Gastrocnemius medialis (tissue), 4 donors: ENCODE data around the gene NEIL3. TPM values are rescaled to one million over a fixed set of nuclear protein-coding genes. Genes with fewer than 3 reads are reported as not detected.

Source experiments
- ATAC-seq, 2 donors: fragments of 150-250 bp; one replicate each; pipeline ENCODE4 v1.9.1; 2016
- DNase-seq, 2 donors: peaks; one replicate each; pipeline ENCODE4 v3.0.0-alpha.2; 2019
- H3K27ac ChIP-seq, 4 donors: fragments of 200-600 bp; sonication (generic); 1 replicate in 1 of 4; 2 replicates in 3 of 4; pipeline ENCODE4 v1.5.1; 2016 to 2018; ENCODE audit warnings: mild to moderate bottlenecking in 2 of 4, moderate library complexity in 1 of 4
- H3K27me3 ChIP-seq, 3 donors: fragments of 200-600 bp; sonication (generic) in 2 of 3; 1 replicate in 1 of 3; 2 replicates in 2 of 3; pipeline versions ENCODE4 v1.5.1 to v1.6.0; 2016 to 2019; ENCODE audit warnings: mild to moderate bottlenecking in 1 of 3, moderate library complexity in 1 of 3
- H3K36me3 ChIP-seq, 2 donors: fragments of 200-600 bp; sonication (generic) in 1 of 2; one replicate each; pipeline ENCODE4 v1.5.1; 2017 to 2018
- H3K4me1 ChIP-seq, 2 donors: fragments of 200-600 bp; sonication (generic) in 1 of 2; one replicate each; pipeline ENCODE4 v1.5.1; 2016 to 2017; ENCODE audit warnings: mild to moderate bottlenecking in 2 of 2
- H3K4me3 ChIP-seq, 4 donors: fragments of 200-600 bp; sonication (generic) in 3 of 4; 1 replicate in 1 of 4; 2 replicates in 3 of 4; pipeline ENCODE4 v1.5.1; 2016 to 2019; ENCODE audit warnings: mild to moderate bottlenecking in 2 of 4
- H3K9me3 ChIP-seq, 3 donors: fragments of 200-600 bp; sonication (generic) in 2 of 3; 1 replicate in 1 of 3; 2 replicates in 2 of 3; pipeline ENCODE4 v1.5.1; 2016 to 2019
- POLR2A ChIP-seq, 2 donors: fragments of 450-650 bp; IDR thresholded peaks; one replicate each; pipeline ENCODE4 v1.6.1; 2017; ENCODE audit warnings: antibody characterized with exemption in 2 of 2, mild to moderate bottlenecking in 2 of 2, moderate library complexity in 2 of 2
- in situ Hi-C, 4 donors: fragments of 200-750 bp; cut with MboI; loops; one replicate each; pipeline versions ENCODE4 v1.15.0 to v1.8.0; 2017; ENCODE audit warnings: low sequenced_read_pairs in 4 of 4
- intact Hi-C: fragments of 100-400 bp; cut with DNase I; formaldehyde crosslinking; loops from one replicate; pipeline ENCODE4 v1.15.1; 2023; ENCODE audit warnings: low total_unique reads
- total RNA-seq, 4 donors: library from RNA; depleted of rRNA; stranded (reverse); fragments of >200 nt; gene quantifications; one replicate each; pipeline versions ENCODE4 v1.1.0 to v1.2.3, GENCODE V29; 2016
- TF ChIP-seq, protein P1 (sequence below), 5 experiments: fragments of 450-650 bp in 3 of 5; fragments of 200-600 bp in 2 of 5; sonication (generic) in 2 of 5; IDR thresholded peaks in 4 of 5; conservative IDR thresholded peaks in 1 of 5; 1 replicate in 4 of 5; 2 replicates in 1 of 5; pipeline ENCODE4 v1.5.1; 2016 to 2019; ENCODE audit warnings: antibody characterized with exemption in 5 of 5, mild to moderate bottlenecking in 3 of 5, moderate library complexity in 3 of 5

NEIL3 gene
- total RNA-seq, 4 donors from 2014 or later, result not detected

- no peak for DNase-seq
- H3K27ac ChIP-seq, result no peak overlapping the region
- in situ Hi-C loops, result no loop called here
- no peaks in the 10 kb centered on the region for H3K4me1 ChIP-seq
- H3K4me3 ChIP-seq, result no peak overlapping the region
- TF ChIP-seq, protein P1, sequence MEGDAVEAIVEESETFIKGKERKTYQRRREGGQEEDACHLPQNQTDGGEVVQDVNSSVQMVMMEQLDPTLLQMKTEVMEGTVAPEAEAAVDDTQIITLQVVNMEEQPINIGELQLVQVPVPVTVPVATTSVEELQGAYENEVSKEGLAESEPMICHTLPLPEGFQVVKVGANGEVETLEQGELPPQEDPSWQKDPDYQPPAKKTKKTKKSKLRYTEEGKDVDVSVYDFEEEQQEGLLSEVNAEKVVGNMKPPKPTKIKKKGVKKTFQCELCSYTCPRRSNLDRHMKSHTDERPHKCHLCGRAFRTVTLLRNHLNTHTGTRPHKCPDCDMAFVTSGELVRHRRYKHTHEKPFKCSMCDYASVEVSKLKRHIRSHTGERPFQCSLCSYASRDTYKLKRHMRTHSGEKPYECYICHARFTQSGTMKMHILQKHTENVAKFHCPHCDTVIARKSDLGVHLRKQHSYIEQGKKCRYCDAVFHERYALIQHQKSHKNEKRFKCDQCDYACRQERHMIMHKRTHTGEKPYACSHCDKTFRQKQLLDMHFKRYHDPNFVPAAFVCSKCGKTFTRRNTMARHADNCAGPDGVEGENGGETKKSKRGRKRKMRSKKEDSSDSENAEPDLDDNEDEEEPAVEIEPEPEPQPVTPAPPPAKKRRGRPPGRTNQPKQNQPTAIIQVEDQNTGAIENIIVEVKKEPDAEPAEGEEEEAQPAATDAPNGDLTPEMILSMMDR (IDR thresholded peaks at IDR 0.05 in 4 of 5, conservative IDR thresholded peaks at IDR 0.05 in 1 of 5), result no peak
- no peak for TF ChIP-seq POLR2A (IDR thresholded peaks at IDR 0.05)
- no peak for ATAC-seq
- H3K27me3 ChIP-seq, result no peaks in the 10 kb centered on the region
- H3K36me3 ChIP-seq, result no peaks in the 10 kb centered on the region
- no peaks in the 10 kb centered on the region for H3K9me3 ChIP-seq
- intact Hi-C loops, result no loop called here
Observed at GRCh38 chr4:177322881-177323280, 13.2 kb downstream of the NEIL3 start.

DNA sequence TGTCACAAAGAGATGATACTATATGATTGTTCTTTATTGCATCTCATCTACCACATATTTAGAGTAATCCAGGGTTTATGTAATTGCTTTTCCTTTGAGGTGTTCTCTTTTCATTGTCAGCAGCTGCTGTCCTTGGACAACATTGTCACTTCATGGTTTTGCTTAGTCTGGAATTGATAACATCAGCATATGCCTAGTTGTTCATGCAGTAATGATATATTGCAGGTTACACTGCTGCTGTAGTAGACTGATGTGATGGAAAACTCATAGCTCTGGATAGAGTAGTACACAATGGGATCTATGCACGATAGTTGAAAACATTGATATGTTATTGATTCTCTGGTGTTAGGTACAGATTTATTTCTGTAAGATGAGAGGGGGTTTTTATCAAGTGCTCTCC lies 13.7 kb downstream of the NEIL3 start:
- no peak for DNase-seq
- H3K9me3 ChIP-seq, result no peaks in the 10 kb centered on the region
- no peaks in the 10 kb centered on the region for H3K36me3 ChIP-seq
- in situ Hi-C loops, result no loop called here
- no peak for ATAC-seq
- H3K27me3 ChIP-seq, result no peaks in the 10 kb centered on the region
- intact Hi-C loops, result no loop called here
- H3K4me1 ChIP-seq, result no peaks in the 10 kb centered on the region
- no peak overlapping the region for H3K27ac ChIP-seq
- TF ChIP-seq, protein P1 (IDR thresholded peaks at IDR 0.05 in 4 of 5, conservative IDR thresholded peaks at IDR 0.05 in 1 of 5), result no peak
- TF ChIP-seq POLR2A (IDR thresholded peaks at IDR 0.05), result no peak
- H3K4me3 ChIP-seq, result no peak overlapping the region

DNA sequence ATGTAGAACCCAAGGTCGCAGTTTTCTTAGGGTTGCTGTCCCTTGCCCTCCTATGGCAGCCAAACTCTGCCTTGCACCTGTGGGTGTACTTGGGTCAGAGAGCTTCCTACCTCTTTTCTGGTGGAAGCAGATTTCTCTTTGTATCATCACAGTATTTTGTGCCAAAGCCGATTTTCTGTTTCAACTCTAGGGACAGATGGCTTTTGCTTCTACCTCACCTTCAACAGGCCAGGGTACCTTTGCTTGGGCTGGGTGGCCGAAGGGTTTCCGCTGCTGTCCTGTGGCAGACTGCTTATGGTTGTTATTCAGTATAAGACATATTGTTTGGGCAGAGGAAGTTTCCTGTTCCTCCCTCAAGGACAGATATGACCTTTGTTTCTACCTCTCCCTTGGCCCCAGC lies 22.4 kb downstream of the NEIL3 start:
- DNase-seq (no peak), ATAC-seq (no peak)
- no peak for TF ChIP-seq POLR2A (IDR thresholded peaks at IDR 0.05)
- TF ChIP-seq, protein P1 (IDR thresholded peaks at IDR 0.05 in 4 of 5, conservative IDR thresholded peaks at IDR 0.05 in 1 of 5), result no peak
- H3K9me3 ChIP-seq, result no peaks in the 10 kb centered on the region
- H3K27ac ChIP-seq, result no peak overlapping the region
- in situ Hi-C loops, result no loop called here
- H3K27me3 ChIP-seq, result no peaks in the 10 kb centered on the region
- no peaks in the 10 kb centered on the region for H3K4me1 ChIP-seq
- intact Hi-C loops, result no loop called here
- no peaks in the 10 kb centered on the region for H3K36me3 ChIP-seq
- H3K4me3 ChIP-seq, result no peak overlapping the region

DNA sequence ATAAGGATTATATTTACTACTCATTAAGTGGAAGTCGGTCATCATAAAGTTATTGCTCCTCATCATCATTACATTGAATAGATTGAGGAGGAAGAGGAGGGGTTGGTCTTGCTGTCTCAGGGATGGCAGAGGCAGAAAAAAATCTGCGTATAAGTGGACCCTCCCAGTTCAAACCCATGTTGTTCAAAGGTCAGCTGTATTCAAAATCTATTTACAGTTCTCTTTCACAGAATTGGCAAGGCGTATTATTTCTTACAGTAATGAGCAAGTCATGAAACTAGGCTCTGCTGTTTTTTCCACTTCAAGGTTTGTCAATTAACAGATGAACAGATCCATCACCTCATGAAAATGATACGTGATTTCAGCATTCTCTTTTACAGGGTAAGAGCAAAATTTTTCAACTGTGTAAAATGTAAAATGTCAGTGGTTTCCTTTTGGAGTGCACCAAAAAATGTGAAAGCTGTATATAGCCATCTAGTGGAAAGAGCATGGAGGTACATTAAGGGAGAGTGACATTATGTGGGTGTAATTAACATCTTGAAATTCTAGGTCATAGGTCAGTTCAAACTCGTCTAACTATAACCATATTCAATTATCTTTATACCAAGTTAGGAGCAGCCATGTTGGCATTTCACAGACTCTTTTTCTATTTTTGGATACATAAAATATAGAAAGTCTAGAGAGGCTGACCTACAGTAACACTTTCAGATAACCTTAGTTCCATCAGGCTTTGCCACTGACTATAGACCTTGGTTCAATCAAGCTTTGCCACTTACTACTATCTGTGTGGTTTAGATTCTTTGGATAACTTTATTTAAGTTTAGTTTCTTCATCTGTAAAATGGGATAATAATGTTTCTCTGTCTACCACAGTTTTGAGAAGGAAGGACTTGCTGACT lies 30.1 kb downstream of the NEIL3 start:
- intact Hi-C loops (no loop called here), in situ Hi-C loops (no loop called here)
- ATAC-seq (no peak), DNase-seq (no peak)
- H3K36me3 ChIP-seq, result no peaks in the 10 kb centered on the region
- H3K27me3 ChIP-seq, result no peaks in the 10 kb centered on the region
- no peak overlapping the region for H3K27ac ChIP-seq
- no peak overlapping the region for H3K4me3 ChIP-seq
- H3K4me1 ChIP-seq, result no peaks in the 10 kb centered on the region
- no peaks in the 10 kb centered on the region for H3K9me3 ChIP-seq
- no peak for TF ChIP-seq POLR2A (IDR thresholded peaks at IDR 0.05)
- TF ChIP-seq, protein P1 (IDR thresholded peaks at IDR 0.05 in 4 of 5, conservative IDR thresholded peaks at IDR 0.05 in 1 of 5), result peak in 3 of 5 experiments; percentile 9 to 25 (median 18)
